ENCODE data around the gene HDAC6.

GRCh38 chrX:48770296-48770695 is 31.6 kb upstream of the HDAC6 start:
- TF ChIP-seq, protein P1, sequence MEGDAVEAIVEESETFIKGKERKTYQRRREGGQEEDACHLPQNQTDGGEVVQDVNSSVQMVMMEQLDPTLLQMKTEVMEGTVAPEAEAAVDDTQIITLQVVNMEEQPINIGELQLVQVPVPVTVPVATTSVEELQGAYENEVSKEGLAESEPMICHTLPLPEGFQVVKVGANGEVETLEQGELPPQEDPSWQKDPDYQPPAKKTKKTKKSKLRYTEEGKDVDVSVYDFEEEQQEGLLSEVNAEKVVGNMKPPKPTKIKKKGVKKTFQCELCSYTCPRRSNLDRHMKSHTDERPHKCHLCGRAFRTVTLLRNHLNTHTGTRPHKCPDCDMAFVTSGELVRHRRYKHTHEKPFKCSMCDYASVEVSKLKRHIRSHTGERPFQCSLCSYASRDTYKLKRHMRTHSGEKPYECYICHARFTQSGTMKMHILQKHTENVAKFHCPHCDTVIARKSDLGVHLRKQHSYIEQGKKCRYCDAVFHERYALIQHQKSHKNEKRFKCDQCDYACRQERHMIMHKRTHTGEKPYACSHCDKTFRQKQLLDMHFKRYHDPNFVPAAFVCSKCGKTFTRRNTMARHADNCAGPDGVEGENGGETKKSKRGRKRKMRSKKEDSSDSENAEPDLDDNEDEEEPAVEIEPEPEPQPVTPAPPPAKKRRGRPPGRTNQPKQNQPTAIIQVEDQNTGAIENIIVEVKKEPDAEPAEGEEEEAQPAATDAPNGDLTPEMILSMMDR (IDR thresholded peaks at IDR 0.05): no peak
- TF ChIP-seq POLR2A (IDR thresholded peaks at IDR 0.05): no peak

All from heart left ventricle (tissue), 13 donors.